SK-N-SH treated with all-trans-retinoic acid at 6 μM for 48 hours (cell line): ENCODE data around the gene CHTF18.

ENCODE experiments used
- ARNTL ChIP-seq: fragments of 450-650 bp; formaldehyde crosslinking; IDR thresholded peaks from 2 replicates; pipeline ENCODE4 v1.5.0; 2020; ENCODE audit warnings: low read depth, mild to moderate bottlenecking, moderate library complexity, borderline replicate concordance
- CREB5 ChIP-seq: fragments of 250-450 bp; sonication (Bioruptor Pico); IDR thresholded peaks from 2 replicates; pipeline ENCODE4 v1.5.1; 2020; ENCODE audit warnings: low read depth, mild to moderate bottlenecking, moderate library complexity
- PATZ1 ChIP-seq: fragments of 250-450 bp; sonication (Bioruptor Pico); IDR thresholded peaks from 2 replicates; pipeline ENCODE4 v1.8.0; 2020; ENCODE audit warnings: mild to moderate bottlenecking, moderate library complexity, borderline replicate concordance
- POU6F1 ChIP-seq: fragments of 250-450 bp; sonication (Bioruptor Pico); IDR thresholded peaks from 2 replicates; pipeline ENCODE4 v1.8.0; 2021; ENCODE audit warnings: low read depth, mild to moderate bottlenecking, moderate library complexity, borderline replicate concordance
- TOX ChIP-seq: fragments of 250-450 bp; sonication (Bioruptor Pico); IDR thresholded peaks from 2 replicates; pipeline ENCODE4 v1.8.0; 2021; ENCODE audit warnings: mild to moderate bottlenecking, moderate library complexity, borderline replicate concordance
- ZC3H10 ChIP-seq: fragments of 250-450 bp; sonication (Bioruptor Pico); IDR thresholded peaks from 2 replicates; pipeline ENCODE4 v1.5.1; 2021; ENCODE audit warnings: mild to moderate bottlenecking, moderate library complexity
- ZNF565 ChIP-seq: fragments of 450-650 bp; formaldehyde crosslinking; conservative IDR thresholded peaks from 2 replicates; pipeline ENCODE4 v1.5.0; 2020; ENCODE audit warnings: low read depth, mild to moderate bottlenecking, moderate library complexity

GRCh38 chr16:760065-760464 is 28.4 kb upstream of the CHTF18 start:
- TF ChIP-seq ZC3H10 (CRISPR knock-in tag) (no peak), ARNTL (CRISPR knock-in tag) (no peak), CREB5 (CRISPR knock-in tag) (no peak), POU6F1 (CRISPR knock-in tag) (no peak), PATZ1 (CRISPR knock-in tag) (no peak), TOX (CRISPR knock-in tag) (no peak), ZNF565 (CRISPR knock-in tag) (no peak)
